GM12891 (cell line): ENCODE results near the gene RNU6-1.

Experiments used
- PAX5 ChIP-seq: IDR thresholded peaks from 2 replicates; pipeline ENCODE4 v1.6.1; 2011; ENCODE audit warnings: low read length, moderate library complexity, mild to moderate bottlenecking; ENCODE audit not compliant: insufficient read depth, severe bottlenecking
- POLR2A ChIP-seq: IDR thresholded peaks from 2 replicates; pipeline ENCODE4 v1.6.1; 2011; ENCODE audit warnings: low read depth, low read length, control low read depth
- POLR2AphosphoS5 ChIP-seq: IDR thresholded peaks from 2 replicates; pipeline ENCODE4 v1.6.1; 2011; ENCODE audit warnings: low read depth, low read length, control low read depth
- TAF1 ChIP-seq: IDR thresholded peaks from 2 replicates; pipeline ENCODE4 v1.6.1; 2011; ENCODE audit warnings: low read depth, low read length, control low read depth

DNA sequence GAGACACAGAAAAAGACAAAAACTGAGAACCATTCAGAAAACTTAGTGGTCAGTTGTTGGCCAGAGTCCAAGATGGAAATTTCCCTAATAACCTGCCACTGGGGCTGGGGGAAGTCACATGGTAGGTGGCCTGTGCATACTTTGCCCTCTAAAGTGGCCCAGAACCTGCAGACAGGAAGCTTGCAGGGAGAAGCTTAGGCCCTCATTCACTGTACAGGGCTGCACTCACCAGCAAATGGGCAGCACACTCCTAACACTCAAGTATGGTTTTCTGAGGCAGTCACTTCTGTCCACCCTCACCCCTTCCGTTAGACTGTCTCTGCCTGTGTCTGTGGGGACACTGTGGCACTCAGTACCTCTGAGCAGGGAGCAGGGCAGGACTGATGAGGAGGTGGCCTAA, 14.5 kb upstream of the RNU6-1 start:
- TF ChIP-seq TAF1: no peak
- no peak for TF ChIP-seq POLR2A
- no peak for TF ChIP-seq POLR2AphosphoS5
- TF ChIP-seq PAX5: no peak
